Activated CD4-positive, alpha-beta T cell treated with anti-CD3 and anti-CD28 coated beads for 4 hours (primary cell): ENCODE data around the gene ABCA3.
A peak's percentile ranks its signal among the peaks of the same experiment; 100 is the strongest.
"Not testable (repeated sequence)": the region's sequence is repeated elsewhere in the genome, so short reads cannot be mapped to it uniquely, and the experiment has no call there.

Experiments used
- DNase-seq, 2 donors: peaks; one replicate each; pipeline ENCODE4 v3.0.0-alpha.2; 2020

The ABCA3 gene

GRCh38 chr16:2340564-2341455 is at the start of gene ABCA3:
ABCA3 (minus strand) TSS chr16:2340728; CDS start chr16:2326466, 14,262 bp downstream.
- DNase-seq = peak; percentile 92 to 93

DNA sequence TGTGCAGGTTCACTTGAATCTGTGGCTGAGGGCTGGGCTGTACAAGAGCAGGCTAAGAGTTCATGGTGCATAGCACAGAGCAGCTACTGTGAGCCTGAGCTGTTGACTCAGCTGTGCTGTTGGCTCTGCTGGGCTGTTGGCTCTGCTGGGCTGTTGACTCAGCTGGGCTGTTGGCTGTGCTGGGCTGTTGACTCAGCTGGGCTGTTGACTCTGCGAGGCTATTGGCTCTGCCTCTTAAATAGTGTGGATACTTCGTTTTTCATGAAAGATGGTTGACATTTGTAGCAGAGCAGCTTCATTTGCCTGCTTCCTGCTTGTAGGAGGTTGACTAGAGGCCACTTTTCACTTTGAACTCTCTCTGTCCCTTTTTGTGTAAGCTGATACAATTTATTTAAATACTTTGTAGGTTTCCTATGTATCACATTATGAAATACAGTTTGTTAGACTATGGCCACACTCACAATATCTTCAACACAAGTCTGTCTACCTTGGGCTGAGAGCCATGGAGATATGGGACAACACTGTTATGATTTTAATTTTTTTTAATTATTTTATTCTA is 48.4 kb upstream of the ABCA3 start:
- DNase-seq = no peak

DNA sequence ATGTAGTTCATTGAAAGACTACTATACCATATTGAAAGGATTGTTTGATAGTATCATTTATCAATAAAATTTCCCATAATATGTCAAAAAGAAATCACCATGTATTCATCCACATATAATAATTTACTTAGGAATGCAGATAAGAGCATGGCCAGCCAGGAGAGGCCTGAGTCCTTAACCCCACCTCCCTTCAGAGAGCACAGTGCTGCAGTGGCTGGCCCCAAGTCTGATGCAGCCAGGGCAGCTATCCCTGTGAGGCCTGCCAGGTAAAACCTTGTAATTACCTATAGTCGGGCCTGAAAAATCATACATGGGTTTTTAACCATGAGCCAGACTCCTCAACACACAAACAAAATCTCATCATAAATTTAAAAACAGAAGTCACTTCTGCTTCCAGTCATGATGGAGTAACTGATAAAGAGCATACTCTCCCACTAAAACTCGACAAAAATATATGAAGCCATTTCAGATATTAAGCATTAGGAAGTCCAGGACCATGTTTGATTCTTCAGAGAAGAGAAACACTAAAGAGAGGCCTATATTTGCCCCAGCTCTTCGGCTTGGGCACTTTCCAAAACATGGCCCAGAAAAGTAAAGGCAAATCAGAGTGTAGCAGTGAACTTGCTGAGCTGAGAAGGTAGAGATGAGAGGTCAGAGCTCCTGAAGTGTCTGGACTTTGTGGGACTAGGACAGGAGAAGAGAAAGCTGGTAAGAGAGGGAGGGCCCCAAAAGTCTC is 47.8 kb upstream of the ABCA3 start:
- no peak for DNase-seq

DNA sequence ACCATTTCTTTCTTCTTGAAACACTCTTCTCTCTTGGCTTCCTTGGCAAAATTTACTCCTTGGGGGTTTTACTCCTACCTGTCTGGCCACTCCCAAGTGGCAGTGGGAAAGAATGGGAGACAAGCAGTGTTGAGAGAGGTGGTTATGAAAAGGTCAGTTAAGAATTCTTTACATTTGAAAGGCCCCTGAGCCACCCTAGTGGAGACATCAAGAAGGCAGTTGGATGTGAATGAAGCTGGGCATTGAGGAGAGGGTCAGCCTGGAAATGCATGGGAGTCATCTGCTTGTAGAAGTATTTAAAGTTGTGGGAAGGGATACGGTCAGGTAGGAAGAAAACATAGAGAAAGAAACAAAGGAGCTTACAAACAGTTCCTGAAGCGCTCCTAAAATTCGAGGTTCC is 46.5 kb upstream of the ABCA3 start:
- no peak for DNase-seq

DNA sequence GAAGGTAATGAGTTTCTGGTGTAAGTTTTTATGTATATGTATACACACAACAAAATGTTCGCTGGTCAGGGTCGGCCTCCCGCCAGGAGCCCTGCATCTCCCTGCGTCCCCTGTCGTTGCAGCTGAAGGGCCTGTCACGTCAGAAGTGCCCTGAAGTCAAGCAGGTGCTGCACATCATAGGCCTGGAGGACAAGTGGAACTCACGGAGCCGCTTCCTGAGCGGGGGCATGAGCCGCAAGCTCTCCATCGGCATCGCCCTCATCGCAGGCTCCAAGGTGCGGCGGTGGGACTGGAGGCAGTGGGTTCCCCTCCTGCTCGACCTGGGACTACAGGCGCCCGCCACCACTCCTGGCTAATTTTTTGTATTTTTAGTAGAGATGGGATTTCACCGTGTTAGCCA is 45.5 kb upstream of the ABCA3 start:
- not testable (repeated sequence) for DNase-seq

DNA sequence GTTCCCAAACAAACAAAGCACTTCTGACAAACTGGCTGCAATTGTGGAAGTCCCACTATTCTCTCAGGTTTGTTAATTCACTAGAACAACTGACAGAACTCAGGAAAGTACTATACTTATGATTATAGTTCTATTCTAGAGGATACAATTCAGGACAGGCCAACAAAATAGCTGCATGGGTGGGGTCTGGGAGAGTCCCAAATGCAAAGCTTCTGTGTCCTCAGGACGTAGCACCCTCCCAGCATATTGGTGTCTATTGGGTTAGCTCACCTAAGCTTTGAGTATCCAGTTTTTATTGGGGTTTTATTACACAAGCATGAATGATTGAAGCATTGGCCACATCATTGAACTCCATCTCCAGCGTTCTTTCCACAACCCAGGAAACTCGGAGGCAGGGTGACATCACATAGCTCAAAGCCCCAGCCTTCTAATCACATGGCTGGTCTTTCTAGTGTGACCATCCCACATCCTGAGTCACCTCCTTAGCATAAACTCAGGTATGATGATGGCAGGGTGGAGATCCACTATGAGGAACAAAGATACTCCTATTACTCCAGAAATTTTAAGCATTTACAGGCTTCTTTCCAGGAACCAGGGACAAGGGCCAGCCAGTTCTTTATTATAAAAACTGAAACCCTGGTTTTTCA is 44.8 kb upstream of the ABCA3 start:
- no peak for DNase-seq

DNA sequence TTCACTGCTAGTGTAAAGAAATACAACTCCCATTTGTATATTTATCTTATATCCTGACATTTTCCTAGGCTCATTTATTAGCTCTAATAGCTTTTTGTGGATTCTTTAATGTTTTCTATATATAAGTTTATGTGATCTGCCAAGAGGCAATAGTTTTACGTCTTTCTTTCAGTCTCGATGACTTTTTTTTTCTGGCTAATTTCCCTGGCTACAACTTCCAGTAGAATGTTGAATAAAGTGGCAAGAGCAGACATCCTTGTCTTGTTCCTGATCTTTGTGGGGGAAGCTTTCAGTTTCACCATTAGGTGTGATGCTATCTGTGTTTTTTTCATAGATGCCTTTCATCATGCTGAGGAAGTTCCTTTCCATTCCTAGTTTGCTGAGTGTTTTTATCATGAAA is 43.9 kb upstream of the ABCA3 start:
- no peak for DNase-seq

GRCh38 chr16:2383501-2383900 is 43.0 kb upstream of the ABCA3 start:
- no peak for DNase-seq

GRCh38 chr16:2374644-2375043 is 34.1 kb upstream of the ABCA3 start:
- DNase-seq = no peak

DNA sequence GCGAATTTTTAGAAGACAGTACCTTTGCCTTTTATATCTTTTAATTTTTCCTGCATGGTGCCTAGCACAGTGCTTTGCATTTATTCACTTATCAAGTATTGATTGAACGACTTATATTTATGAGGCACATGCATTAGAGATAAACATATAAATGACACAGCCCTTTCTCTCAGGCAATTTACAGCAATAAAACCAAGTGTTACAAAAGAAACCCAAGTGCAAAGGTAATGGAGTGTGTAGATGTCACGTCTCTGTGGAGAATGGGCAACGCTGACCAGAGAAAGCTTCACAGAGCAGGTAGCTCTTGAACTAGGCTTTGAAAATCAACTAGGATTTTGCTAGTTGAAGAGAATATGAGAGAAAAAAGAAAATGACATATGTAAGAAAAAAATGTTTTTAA is 32.6 kb upstream of the ABCA3 start:
- DNase-seq = no peak

- no peak for DNase-seq
Measured at GRCh38 chr16:2372684-2373083, 32.2 kb upstream of the ABCA3 start.

DNA sequence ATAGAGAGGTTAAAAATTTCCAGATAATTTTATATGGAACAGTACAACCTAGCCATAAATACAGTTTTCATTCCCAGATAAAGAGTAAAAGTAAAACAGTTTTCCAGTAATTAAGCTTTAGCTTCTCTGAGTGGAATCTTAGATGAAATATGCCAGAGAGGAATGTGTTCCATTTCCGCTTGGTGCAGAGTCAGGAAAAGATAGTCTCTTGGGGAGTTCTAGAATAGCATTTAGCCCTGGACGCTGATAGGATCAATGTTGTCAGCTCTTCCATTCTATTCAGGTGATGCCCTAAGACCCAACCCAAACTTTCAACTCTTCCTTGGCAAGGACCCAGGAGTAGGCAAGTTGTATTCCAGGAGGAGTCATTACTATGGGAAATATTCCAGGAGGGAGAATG is 30.9 kb upstream of the ABCA3 start:
- DNase-seq = no peak

- no peak for DNase-seq
Measured at GRCh38 chr16:2370721-2371120, 30.2 kb upstream of the ABCA3 start.

GRCh38 chr16:2366660-2367309 is 26.3 kb upstream of the ABCA3 start:
- DNase-seq = no peak

GRCh38 chr16:2365397-2366294 is 25.1 kb upstream of the ABCA3 start:
- no peak for DNase-seq

GRCh38 chr16:2364638-2365210 is 24.2 kb upstream of the ABCA3 start:
- no peak for DNase-seq

DNA sequence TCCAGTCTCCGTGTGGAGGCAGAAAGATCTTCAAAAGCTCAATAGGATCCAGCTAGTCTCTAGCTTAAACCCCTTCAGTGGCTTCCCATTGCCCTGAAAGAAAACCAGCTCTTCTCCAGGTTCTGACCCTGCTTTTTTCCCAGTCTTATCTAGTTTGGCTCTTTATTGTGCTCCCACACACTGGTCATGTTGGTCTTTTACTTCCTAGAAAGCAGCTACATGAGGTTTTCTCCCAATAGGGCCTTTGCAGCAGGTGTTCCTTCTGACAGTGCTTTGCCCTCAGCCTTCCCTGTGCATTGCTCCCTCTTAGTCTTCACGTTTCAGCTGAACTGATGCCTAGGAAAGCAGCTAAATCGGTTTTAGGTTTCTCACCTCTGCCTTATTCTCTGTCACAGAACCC is 21.7 kb upstream of the ABCA3 start:
- no peak for DNase-seq

GRCh38 chr16:2361129-2361528 is 20.6 kb upstream of the ABCA3 start:
- no peak for DNase-seq

- no peak for DNase-seq
Measured at GRCh38 chr16:2359919-2360318, 19.4 kb upstream of the ABCA3 start.

DNA sequence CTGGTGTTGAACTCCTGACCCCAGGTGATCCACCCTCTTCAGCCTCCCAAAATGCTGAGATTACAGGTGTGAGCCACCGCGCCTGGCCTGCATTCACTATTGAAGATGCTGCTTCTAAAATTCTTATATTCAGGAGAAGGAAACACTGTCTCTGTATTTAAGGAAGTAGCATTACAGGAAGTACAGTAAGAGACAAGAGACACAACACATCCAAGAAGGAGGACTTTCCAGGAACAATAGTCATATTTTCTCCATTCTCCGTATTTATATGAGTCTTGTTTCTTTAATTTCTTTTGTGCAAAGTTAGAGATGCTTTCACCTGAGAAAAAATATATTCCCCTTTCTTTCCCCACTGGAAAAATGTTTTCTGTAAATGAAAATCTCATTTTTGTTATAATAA is 18.3 kb upstream of the ABCA3 start:
- DNase-seq = no peak

- no peak for DNase-seq
Measured at GRCh38 chr16:2357331-2357730, 16.8 kb upstream of the ABCA3 start.
